ENCODE measurements around the gene RWDD1. TPM values are rescaled to one million over a fixed set of nuclear protein-coding genes. Genes with fewer than 3 reads are reported as not detected.

RWDD1 gene
- total RNA-seq, 1 experiment from 2014 or later: 52.3 TPM

DNA sequence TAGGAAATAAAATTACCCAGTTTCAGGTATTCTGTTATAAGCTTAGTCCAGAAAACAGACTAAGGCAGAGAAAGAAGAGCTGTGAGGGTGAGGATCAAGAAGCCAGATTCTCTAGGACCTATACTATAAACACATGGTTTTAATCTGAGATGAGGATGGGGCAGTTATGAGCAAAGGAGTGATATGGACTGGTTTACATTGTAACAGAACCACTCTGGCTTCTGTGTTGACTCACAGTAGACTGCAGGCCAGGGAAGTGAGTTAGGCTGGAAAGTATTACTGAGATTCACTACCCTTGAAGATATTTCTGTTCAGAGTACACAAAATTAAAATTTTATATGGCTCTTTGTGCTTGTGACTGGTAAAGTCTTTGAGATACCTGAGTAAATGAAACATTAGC is 3.2 kb upstream of the RWDD1 start:
- Histone ChIP-seq H3K4me1 (ENCODE audit: insufficient read depth, low read length, poor library complexity, severe bottlenecking) (peaks cover 13% of the 10 kb centered on the region), H3K27ac (ENCODE audit: low read depth, low read length, poor library complexity, severe bottlenecking) (no peak overlapping the region), H3K4me3 (ENCODE audit: low read depth, low read length, poor library complexity, severe bottlenecking) (no peak overlapping the region), H3K9me3 (ENCODE audit: low read depth, low read length, poor library complexity, severe bottlenecking) (no peaks in the 10 kb centered on the region), H3K27me3 (replicated peaks; ENCODE audit: insufficient read depth, low read depth, low read length, poor library complexity) (no peaks in the 10 kb centered on the region), H3K36me3 (ENCODE audit: insufficient read depth, low read length, poor library complexity, severe bottlenecking) (no peaks in the 10 kb centered on the region)
- no peak for DNase-seq (ENCODE audit: low spot score)
- POLR2A ChIA-PET (ENCODE audit: low non-redundant PET): no interaction called here
- no peak for TF ChIP-seq EZH2 (IDR thresholded peaks at IDR 0.05; ENCODE audit: borderline replicate concordance, low read depth, low read length, poor library complexity, severe bottlenecking)
- TF ChIP-seq, protein P1, sequence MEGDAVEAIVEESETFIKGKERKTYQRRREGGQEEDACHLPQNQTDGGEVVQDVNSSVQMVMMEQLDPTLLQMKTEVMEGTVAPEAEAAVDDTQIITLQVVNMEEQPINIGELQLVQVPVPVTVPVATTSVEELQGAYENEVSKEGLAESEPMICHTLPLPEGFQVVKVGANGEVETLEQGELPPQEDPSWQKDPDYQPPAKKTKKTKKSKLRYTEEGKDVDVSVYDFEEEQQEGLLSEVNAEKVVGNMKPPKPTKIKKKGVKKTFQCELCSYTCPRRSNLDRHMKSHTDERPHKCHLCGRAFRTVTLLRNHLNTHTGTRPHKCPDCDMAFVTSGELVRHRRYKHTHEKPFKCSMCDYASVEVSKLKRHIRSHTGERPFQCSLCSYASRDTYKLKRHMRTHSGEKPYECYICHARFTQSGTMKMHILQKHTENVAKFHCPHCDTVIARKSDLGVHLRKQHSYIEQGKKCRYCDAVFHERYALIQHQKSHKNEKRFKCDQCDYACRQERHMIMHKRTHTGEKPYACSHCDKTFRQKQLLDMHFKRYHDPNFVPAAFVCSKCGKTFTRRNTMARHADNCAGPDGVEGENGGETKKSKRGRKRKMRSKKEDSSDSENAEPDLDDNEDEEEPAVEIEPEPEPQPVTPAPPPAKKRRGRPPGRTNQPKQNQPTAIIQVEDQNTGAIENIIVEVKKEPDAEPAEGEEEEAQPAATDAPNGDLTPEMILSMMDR (conservative IDR thresholded peaks at IDR 0.05; ENCODE audit: low read depth, low read length): no peak
- intact Hi-C loops (cut with micrococcal nuclease; ENCODE audit: unreplicated experiment): no loop called here
- BruUV-seq (replicated peaks): no TSS peak
- CTCF ChIA-PET: no interaction called here

DNA sequence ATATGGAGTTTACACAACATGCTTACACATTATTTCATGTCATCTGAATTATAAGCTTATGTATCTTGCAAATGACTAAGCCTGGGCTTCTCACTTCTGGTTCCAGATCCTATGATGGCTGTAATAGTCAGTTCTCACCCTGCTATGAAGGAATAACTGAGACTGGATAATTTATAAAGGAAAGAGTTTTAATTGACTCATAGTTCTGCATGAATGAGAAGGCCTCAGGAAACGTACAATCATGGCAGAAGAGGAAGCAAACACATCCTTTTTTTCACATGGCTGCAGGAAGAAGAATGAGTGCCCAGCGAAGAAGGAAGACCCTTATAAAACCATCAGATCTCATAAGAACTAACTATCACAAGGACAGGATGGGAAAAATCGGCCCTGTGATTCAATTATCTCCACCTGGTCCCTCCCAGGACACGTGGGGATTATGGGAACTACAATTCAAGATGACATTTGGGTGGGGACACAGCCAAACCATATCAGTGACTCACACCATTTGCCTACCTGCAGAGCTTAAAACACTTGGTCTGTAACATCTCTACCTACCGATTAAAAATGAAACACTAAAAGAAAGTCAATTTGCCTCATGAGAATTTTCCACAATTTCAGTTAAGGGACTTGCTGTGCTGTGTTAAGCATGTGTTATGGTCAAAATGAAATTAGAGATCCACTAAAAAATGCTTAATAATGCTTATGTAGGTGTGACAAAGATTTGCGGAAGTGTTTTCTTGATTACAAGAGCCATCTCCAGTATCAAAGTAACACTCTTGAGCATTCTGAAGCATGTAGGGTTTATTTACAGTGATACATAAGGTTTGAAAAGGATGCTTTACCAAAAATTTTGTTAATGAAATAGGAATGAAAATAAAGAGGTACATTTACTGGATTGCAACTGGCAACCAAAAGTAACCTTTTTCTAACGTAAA is 2.2 kb upstream of the RWDD1 start:
- no peaks in the 10 kb centered on the region for H3K27me3 ChIP-seq (replicated peaks; ENCODE audit: insufficient read depth, low read depth, low read length, poor library complexity)
- H3K4me3 ChIP-seq (ENCODE audit: low read depth, low read length, poor library complexity, severe bottlenecking): no peak overlapping the region
- POLR2A ChIA-PET (ENCODE audit: low non-redundant PET): no interaction called here
- TF ChIP-seq EZH2 (IDR thresholded peaks at IDR 0.05; ENCODE audit: borderline replicate concordance, low read depth, low read length, poor library complexity, severe bottlenecking): no peak
- TF ChIP-seq, protein P1 (conservative IDR thresholded peaks at IDR 0.05; ENCODE audit: low read depth, low read length): no peak
- intact Hi-C loops (cut with micrococcal nuclease; ENCODE audit: unreplicated experiment): no loop called here
- H3K4me1 ChIP-seq (ENCODE audit: insufficient read depth, low read length, poor library complexity, severe bottlenecking): peaks cover 14% of the 10 kb centered on the region
- DNase-seq (ENCODE audit: low spot score): no peak
- H3K36me3 ChIP-seq (ENCODE audit: insufficient read depth, low read length, poor library complexity, severe bottlenecking): peaks cover 7% of the 10 kb centered on the region
- H3K9me3 ChIP-seq (ENCODE audit: low read depth, low read length, poor library complexity, severe bottlenecking): no peaks in the 10 kb centered on the region
- BruUV-seq (replicated peaks): no TSS peak
- CTCF ChIA-PET: interaction anchor here (0.6 kb wide), 1 partner anchor 8 kb away, joined by 3 read pairs; no protein-coding TSS in a partner anchor
- no peak overlapping the region for H3K27ac ChIP-seq (ENCODE audit: low read depth, low read length, poor library complexity, severe bottlenecking)

DNA sequence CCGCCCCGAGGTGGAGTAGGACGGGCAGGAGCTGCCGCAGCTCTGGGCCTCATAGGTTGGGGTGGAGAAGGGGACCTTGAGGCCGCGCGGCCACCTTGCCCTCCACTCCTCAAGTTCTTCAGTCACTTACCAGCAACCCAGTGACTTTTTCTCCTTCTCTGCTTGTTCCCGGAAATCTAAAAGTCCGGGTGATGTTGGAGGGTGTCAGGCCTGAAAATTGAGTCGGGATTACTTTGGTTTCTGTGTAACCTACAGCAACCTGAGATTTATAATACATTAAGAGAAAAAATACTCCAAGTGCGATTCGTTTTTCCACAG is 338 bp downstream of the RWDD1 start:
- no peaks in the 10 kb centered on the region for H3K27me3 ChIP-seq (replicated peaks; ENCODE audit: insufficient read depth, low read depth, low read length, poor library complexity)
- no peak for TF ChIP-seq EZH2 (IDR thresholded peaks at IDR 0.05; ENCODE audit: borderline replicate concordance, low read depth, low read length, poor library complexity, severe bottlenecking)
- TF ChIP-seq, protein P1 (conservative IDR thresholded peaks at IDR 0.05; ENCODE audit: low read depth, low read length): 0 out of 2 replicates have a peak, but pooled peaks have one; percentile 11
- H3K27ac ChIP-seq (ENCODE audit: low read depth, low read length, poor library complexity, severe bottlenecking): peak overlapping the region; percentile 91
- intact Hi-C loops (cut with micrococcal nuclease; ENCODE audit: unreplicated experiment): no loop called here
- H3K9me3 ChIP-seq (ENCODE audit: low read depth, low read length, poor library complexity, severe bottlenecking): no peaks in the 10 kb centered on the region
- peaks cover 23% of the 10 kb centered on the region for H3K4me1 ChIP-seq (ENCODE audit: insufficient read depth, low read length, poor library complexity, severe bottlenecking)
- BruUV-seq (replicated peaks): TSS peak; percentile 36
- no peak for DNase-seq (ENCODE audit: low spot score)
- CTCF ChIA-PET: interaction anchor here (1.2 kb wide), 1 partner anchor 303 kb away, joined by 6 read pairs; no protein-coding TSS in a partner anchor
- H3K4me3 ChIP-seq (ENCODE audit: low read depth, low read length, poor library complexity, severe bottlenecking): peak overlapping the region; percentile 75
- POLR2A ChIA-PET (ENCODE audit: low non-redundant PET): interaction anchor here (1.1 kb wide), 1 partner anchor 292 kb away, joined by 4 read pairs; no protein-coding TSS in a partner anchor
- peaks cover 9% of the 10 kb centered on the region for H3K36me3 ChIP-seq (ENCODE audit: insufficient read depth, low read length, poor library complexity, severe bottlenecking)

Data from A673 (cell line).